T-helper 1 cell treated with Interleukin-12 subunit alpha and Interleukin-12 subunit beta and Interleukin-4 antibody, amounts not matched to agents 30 μg/mL and 1 μg/mL, for 36 hours (primary cell): ENCODE data around the gene CENATAC.
"Not testable (repeated sequence)": the region's sequence is repeated elsewhere in the genome, so short reads cannot be mapped to it uniquely, and the experiment has no call there.

Source experiments
- H3K27ac Mint-ChIP-seq: one replicate; pipeline ENCODE4 v1.8.0; 2021; ENCODE audit warnings: mild to moderate bottlenecking, mixed read lengths
- H3K27me3 Mint-ChIP-seq: one replicate; pipeline ENCODE4 v1.8.0; 2021; ENCODE audit warnings: low read depth, mixed read lengths
- H3K36me3 Mint-ChIP-seq: one replicate; pipeline ENCODE4 v1.8.0; 2021; ENCODE audit warnings: low read depth, mixed read lengths
- H3K4me1 Mint-ChIP-seq: one replicate; pipeline ENCODE4 v1.8.0; 2021; ENCODE audit warnings: low read depth, mixed read lengths
- H3K4me3 Mint-ChIP-seq: one replicate; pipeline ENCODE4 v1.8.0; 2021; ENCODE audit warnings: mild to moderate bottlenecking, moderate library complexity, mixed read lengths
- H3K9me3 Mint-ChIP-seq: one replicate; pipeline ENCODE4 v1.8.0; 2021; ENCODE audit warnings: mixed read lengths

CENATAC gene

DNA sequence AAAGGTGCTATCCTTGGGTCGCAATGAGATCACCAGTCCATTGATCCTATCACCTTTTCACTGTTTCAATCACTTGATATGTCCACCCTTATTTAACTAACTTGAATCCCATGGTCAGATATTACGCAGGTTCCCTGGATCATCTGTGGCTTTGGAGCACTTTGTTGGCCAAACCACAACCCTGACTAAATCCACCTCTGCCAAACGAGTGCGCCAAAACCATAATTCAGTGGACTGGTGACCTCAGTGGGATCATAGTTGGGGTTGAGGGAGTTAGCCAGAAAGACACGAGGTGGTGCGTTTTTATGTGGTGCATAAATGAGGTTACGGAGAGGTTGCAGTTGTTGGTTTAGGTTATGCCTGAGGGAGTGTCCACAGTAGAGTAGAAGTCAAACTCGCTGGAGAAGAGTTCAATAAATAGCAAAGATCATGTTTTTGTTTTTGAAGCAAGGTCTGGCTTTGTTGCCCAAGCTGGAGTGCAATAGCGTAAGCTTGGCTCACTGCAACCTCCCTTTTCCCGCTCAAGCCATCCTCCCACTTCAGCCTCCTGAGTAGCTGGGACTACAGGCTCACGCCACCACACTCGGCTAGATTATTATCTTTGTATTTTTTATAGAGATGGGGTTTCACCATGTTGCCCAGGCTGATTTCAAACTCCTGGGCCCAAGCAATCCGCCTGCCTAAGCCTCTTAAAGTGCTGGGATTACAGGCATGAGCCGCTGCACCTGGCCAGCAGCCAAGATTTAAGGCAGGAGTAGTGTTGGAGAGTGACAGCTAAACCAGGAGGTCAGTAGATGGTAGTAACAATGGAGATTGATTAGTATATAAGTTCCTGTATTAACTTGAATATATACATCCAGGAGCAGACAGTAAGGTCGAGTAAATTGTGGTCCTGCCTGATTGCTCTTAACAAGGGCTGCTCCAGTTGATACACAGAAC lies 21.9 kb upstream of the CENATAC start:
- Mint-ChIP-seq H3K4me3 (no peak overlapping the region), H3K36me3 (no peaks in the 10 kb centered on the region), H3K9me3 (no peaks in the 10 kb centered on the region), H3K4me1 (no peaks in the 10 kb centered on the region), H3K27ac (no peak overlapping the region), H3K27me3 (peaks cover 22% of the 10 kb centered on the region)

DNA sequence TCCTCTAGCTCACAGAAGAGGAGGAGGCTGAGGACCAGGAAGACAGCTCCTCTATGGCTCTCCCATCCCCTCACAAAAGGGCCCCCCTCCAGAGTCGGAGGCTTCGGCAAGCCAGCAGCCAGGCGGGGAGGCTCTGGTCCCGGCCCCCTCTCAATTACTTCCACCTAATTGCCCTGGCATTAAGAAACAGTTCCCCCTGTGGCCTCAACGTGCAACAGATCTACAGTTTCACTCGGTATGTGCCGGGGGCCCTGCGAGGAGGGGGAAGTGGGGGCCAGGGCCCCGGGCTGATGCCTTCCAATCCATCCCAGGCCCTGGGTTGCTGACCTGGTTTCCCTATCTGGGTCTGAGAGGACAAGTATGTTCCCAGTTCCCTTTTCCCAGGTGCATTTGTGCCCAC lies 18.5 kb upstream of the CENATAC start:
- Mint-ChIP-seq H3K27me3 (peaks cover 16% of the 10 kb centered on the region), H3K4me3 (no peak overlapping the region), H3K36me3 (no peaks in the 10 kb centered on the region), H3K9me3 (no peaks in the 10 kb centered on the region), H3K27ac (no peak overlapping the region), H3K4me1 (no peaks in the 10 kb centered on the region)

- Mint-ChIP-seq H3K27ac (no peak overlapping the region), H3K4me3 (no peak overlapping the region), H3K9me3 (no peaks in the 10 kb centered on the region), H3K4me1 (no peaks in the 10 kb centered on the region), H3K27me3 (peaks cover 9% of the 10 kb centered on the region), H3K36me3 (no peaks in the 10 kb centered on the region)
Measured at GRCh38 chr11:118980191-118980881, 17.6 kb upstream of the CENATAC start.

- H3K4me3 Mint-ChIP-seq = not testable (repeated sequence)
Measured at GRCh38 chr11:118984337-118984736, 13.6 kb upstream of the CENATAC start.

DNA sequence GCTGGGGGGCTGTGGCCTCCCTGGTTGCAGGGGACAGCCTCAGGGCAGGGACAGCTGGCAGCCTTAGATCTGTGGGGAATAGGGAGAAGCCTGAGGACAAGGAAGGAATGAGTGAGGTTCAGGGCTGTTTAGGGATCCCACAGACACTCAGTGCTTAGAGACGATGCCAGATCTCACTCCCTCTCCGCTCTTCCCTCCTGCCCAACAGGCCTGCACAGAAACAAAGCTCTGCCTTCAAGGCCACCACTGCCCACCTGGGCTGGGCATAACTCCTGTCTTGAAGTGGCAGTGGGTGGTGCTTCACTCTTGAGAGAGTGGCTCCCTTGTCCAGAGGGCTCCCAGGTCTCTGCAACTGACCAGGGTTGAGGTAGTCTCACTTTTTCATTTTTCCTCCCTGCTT lies 13.1 kb upstream of the CENATAC start:
- Mint-ChIP-seq H3K4me1 (peaks cover 1% of the 10 kb centered on the region), H3K9me3 (no peaks in the 10 kb centered on the region), H3K4me3 (no peak overlapping the region), H3K27me3 (no peaks in the 10 kb centered on the region), H3K27ac (no peak overlapping the region), H3K36me3 (no peaks in the 10 kb centered on the region)

More at GRCh38 chr11:118984337-118984736, 13.6 kb upstream of the CENATAC start:
- not testable (repeated sequence) for H3K9me3 Mint-ChIP-seq, H3K36me3 Mint-ChIP-seq, H3K27ac Mint-ChIP-seq, H3K4me1 Mint-ChIP-seq, H3K27me3 Mint-ChIP-seq

DNA sequence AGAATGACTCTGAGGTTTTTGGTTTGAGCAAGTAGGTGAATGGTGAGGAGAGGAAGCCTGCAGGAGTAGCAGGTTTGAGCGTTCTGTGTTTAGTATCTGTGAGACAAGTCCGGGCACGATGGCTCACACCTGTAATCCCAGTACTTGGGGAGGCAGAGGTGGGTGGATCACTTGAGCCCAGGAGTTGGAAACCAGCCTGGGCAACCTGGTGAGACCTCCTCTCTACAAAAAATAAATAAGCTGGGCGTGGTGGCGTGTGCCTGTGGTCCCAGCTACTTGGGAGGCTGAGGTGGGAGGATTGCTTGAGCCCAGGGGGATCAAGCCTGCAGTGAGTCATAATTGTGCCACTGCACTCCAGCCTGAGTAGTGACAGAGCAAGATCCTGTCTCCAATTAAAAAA lies 9.7 kb upstream of the CENATAC start:
- Mint-ChIP-seq H3K36me3 (no peaks in the 10 kb centered on the region), H3K27me3 (no peaks in the 10 kb centered on the region), H3K27ac (no peak overlapping the region), H3K4me3 (no peak overlapping the region), H3K4me1 (peaks cover 1% of the 10 kb centered on the region), H3K9me3 (no peaks in the 10 kb centered on the region)

GRCh38 chr11:118991486-118992038 lies 6.4 kb upstream of the CENATAC start:
- not testable (repeated sequence) for H3K27me3 Mint-ChIP-seq, H3K9me3 Mint-ChIP-seq, H3K27ac Mint-ChIP-seq, H3K36me3 Mint-ChIP-seq, H3K4me1 Mint-ChIP-seq, H3K4me3 Mint-ChIP-seq

DNA sequence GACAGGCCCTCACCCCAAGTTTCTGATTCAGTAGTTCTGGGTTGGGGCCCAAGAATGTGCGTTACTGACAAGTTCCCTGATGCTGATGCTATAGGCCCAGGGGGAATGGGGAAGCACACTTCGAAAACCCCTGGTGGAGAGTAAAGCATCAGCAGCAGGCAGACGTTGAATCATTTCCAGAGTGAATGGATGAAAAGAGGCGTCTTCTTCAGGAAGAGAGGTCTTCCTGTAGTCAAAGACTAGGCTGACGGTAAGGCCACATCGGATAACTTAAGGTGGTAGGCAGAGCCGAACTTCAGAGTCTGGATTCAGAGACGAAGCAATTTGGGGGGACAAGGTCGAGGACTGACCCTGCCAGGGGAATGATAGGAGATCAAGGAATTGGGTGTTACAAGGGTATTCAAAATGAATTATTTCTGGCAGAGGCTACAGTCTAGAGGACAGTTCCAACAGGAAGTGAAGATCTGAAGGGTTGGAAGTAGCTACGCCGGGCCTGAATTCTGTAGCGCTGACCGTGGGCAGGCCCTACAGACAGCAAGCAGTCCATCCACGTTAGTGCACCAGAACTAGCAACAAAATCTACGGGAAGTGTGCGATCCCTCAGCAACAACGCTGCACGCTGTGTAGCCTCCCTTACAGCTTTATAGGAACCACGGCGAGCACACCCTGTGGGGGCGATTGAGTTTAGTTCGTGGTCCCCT lies 862 bp upstream of the CENATAC start:
- Mint-ChIP-seq H3K4me3 (peak overlapping the region; percentile 94), H3K27me3 (no peaks in the 10 kb centered on the region), H3K27ac (peak overlapping the region; percentile 97), H3K9me3 (no peaks in the 10 kb centered on the region), H3K4me1 (peaks cover 27% of the 10 kb centered on the region), H3K36me3 (peaks cover 20% of the 10 kb centered on the region)

GRCh38 chr11:118998388-118998717 lies 415 bp downstream of the CENATAC start:
- Mint-ChIP-seq H3K27ac (peak overlapping the region; percentile 97), H3K4me3 (peak overlapping the region; percentile 94), H3K27me3 (no peaks in the 10 kb centered on the region), H3K9me3 (no peaks in the 10 kb centered on the region), H3K36me3 (peaks cover 22% of the 10 kb centered on the region), H3K4me1 (peaks cover 27% of the 10 kb centered on the region)

GRCh38 chr11:118998822-118999221 lies 884 bp downstream of the CENATAC start:
- peak overlapping the region; percentile 94 for H3K4me3 Mint-ChIP-seq
- no peaks in the 10 kb centered on the region for H3K9me3 Mint-ChIP-seq
- peaks cover 22% of the 10 kb centered on the region for H3K36me3 Mint-ChIP-seq
- H3K4me1 Mint-ChIP-seq = peaks cover 27% of the 10 kb centered on the region
- no peaks in the 10 kb centered on the region for H3K27me3 Mint-ChIP-seq
- H3K27ac Mint-ChIP-seq = peak overlapping the region; percentile 97

- peaks cover 24% of the 10 kb centered on the region for H3K36me3 Mint-ChIP-seq
- no peak overlapping the region for H3K27ac Mint-ChIP-seq
- H3K4me1 Mint-ChIP-seq = peaks cover 28% of the 10 kb centered on the region
- H3K9me3 Mint-ChIP-seq = no peaks in the 10 kb centered on the region
- H3K4me3 Mint-ChIP-seq = no peak overlapping the region
- no peaks in the 10 kb centered on the region for H3K27me3 Mint-ChIP-seq
Measured at GRCh38 chr11:119000906-119001305, 3.0 kb downstream of the CENATAC start.

DNA sequence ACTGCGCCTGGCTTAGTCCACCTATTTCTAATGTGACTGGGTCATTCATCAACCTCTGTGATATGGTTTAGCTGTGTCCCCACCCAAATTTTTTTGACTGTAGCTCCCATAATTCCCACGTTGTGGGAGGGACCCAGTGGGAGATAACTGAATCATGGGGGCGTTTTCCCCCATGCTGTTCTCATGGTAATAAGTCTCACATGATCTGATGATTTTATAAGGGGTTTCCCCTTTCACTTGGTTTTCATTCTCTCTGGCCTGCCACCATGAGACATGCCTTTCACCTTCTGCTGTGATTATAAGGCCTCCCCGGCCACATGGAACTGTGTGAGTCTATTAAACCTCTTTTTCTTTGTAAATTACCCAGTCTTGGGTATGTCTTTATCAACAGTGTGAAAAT lies 8.7 kb downstream of the CENATAC start:
- H3K4me3 Mint-ChIP-seq = no peak overlapping the region
- H3K27me3 Mint-ChIP-seq = no peaks in the 10 kb centered on the region
- H3K36me3 Mint-ChIP-seq = peaks cover 17% of the 10 kb centered on the region
- no peaks in the 10 kb centered on the region for H3K9me3 Mint-ChIP-seq
- H3K27ac Mint-ChIP-seq = no peak overlapping the region
- peaks cover 7% of the 10 kb centered on the region for H3K4me1 Mint-ChIP-seq

GRCh38 chr11:119011476-119012053 lies 13.6 kb downstream of the CENATAC start:
- Mint-ChIP-seq H3K36me3 (peaks cover 48% of the 10 kb centered on the region), H3K9me3 (no peaks in the 10 kb centered on the region), H3K27me3 (no peaks in the 10 kb centered on the region), H3K27ac (no peak overlapping the region), H3K4me1 (peaks cover 19% of the 10 kb centered on the region), H3K4me3 (no peak overlapping the region)

- peaks cover 53% of the 10 kb centered on the region for H3K36me3 Mint-ChIP-seq
- no peak overlapping the region for H3K27ac Mint-ChIP-seq
Measured at GRCh38 chr11:119012629-119013170, 14.8 kb downstream of the CENATAC start.

More at GRCh38 chr11:119012629-119013170, 14.8 kb downstream of the CENATAC start:
- Mint-ChIP-seq H3K27me3 (no peaks in the 10 kb centered on the region), H3K4me3 (no peak overlapping the region), H3K9me3 (no peaks in the 10 kb centered on the region), H3K4me1 (peaks cover 19% of the 10 kb centered on the region)
